ENCODE data around the gene SCFD2. TPM values are rescaled to one million over a fixed set of nuclear protein-coding genes. Genes with fewer than 3 reads are reported as not detected.

Gene SCFD2
- total and polyA plus RNA-seq, 9 donors = 5.1 to 42.1 (median 13.5) TPM

DNA sequence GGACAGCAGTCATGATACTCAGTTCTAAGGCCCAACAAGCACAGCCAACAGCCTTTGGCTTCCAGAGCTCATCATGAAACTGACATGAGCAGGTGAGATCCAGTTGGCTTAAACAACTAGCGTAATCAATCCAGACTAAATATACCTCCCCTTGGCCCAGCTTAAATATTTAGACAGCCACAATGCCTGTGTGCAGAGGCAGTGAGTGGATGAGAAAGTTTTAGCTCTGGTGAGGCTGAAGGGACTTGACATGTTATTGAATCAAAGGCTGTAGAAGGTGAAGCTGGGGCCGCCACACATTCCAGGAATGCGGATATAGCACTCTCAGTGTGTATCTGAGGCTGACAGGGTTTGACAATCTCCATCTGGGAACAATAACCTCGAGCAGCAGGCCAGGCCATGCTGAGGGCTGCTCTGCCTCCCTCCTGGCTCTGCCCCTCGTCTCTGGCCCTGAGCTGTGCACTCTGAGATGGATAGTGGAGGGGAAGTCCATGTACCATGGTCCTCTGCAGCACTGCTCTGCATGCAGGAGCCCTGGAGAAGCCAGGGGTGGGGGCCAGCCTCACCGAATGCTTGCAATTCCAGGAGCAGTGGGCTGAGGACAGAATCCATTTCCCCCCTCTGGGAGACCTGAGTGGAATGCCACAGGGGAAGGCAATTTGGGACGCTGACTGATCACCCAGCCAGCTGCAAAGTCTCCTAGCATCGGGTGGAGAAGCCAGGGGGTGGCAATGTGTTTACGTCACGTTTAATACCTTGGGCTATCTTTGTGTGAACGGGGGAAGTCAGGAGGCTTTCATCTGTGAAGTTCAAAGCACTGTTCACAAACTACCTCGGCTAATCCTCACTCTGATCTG, 541.0 kb downstream of the SCFD2 start:
- TF ChIP-seq, protein P1, sequence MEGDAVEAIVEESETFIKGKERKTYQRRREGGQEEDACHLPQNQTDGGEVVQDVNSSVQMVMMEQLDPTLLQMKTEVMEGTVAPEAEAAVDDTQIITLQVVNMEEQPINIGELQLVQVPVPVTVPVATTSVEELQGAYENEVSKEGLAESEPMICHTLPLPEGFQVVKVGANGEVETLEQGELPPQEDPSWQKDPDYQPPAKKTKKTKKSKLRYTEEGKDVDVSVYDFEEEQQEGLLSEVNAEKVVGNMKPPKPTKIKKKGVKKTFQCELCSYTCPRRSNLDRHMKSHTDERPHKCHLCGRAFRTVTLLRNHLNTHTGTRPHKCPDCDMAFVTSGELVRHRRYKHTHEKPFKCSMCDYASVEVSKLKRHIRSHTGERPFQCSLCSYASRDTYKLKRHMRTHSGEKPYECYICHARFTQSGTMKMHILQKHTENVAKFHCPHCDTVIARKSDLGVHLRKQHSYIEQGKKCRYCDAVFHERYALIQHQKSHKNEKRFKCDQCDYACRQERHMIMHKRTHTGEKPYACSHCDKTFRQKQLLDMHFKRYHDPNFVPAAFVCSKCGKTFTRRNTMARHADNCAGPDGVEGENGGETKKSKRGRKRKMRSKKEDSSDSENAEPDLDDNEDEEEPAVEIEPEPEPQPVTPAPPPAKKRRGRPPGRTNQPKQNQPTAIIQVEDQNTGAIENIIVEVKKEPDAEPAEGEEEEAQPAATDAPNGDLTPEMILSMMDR (IDR thresholded peaks at IDR 0.05) = no peak
- TF ChIP-seq POLR2A (IDR thresholded peaks at IDR 0.05) (no peak), EP300 (IDR thresholded peaks at IDR 0.05) (no peak)
- WGBS, 3 donors = 24 to 33% (median 26%) methylated on average over 11 to 12 of the region's 12 CpGs
- Histone ChIP-seq H3K4me1 (ENCODE audit: insufficient read depth) (peaks cover 19% of the 10 kb centered on the region), H3K9me3 (no peaks in the 10 kb centered on the region), H3K27me3 (no peaks in the 10 kb centered on the region), H3K4me3 (no peak overlapping the region), H3K36me3 (no peaks in the 10 kb centered on the region), H3K27ac (peak overlapping the region in 1 of 2 donors; percentile 34)
- intact Hi-C loops (cut with DNase I) = no loop called here
- DNase-seq = peak in 4 of 5 donors; percentile 39 to 64 (median 56)

DNA sequence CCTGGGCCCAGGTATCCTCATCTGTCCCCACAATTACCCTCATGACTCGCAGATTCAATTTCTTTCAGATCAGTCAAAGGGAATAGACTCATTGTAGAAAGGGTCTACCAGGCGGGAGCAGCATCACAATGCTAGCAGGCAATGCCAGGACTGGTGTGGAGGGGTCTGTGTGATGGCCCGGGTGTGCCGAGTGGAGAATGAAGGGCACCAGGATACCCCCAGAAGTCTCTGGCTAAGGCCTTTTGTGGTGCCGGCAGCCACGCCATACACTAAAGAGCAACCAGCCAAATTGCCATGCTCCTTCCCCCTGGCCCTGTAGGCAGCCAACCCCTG, 541.6 kb downstream of the SCFD2 start:
- Histone ChIP-seq H3K27me3 (no peaks in the 10 kb centered on the region), H3K9me3 (no peaks in the 10 kb centered on the region), H3K36me3 (no peaks in the 10 kb centered on the region), H3K27ac (no peak overlapping the region), H3K4me1 (ENCODE audit: insufficient read depth) (peaks cover 19% of the 10 kb centered on the region), H3K4me3 (no peak overlapping the region)
- no peak for DNase-seq
- intact Hi-C loops (cut with DNase I) = no loop called here
- TF ChIP-seq POLR2A (IDR thresholded peaks at IDR 0.05) = no peak
- no peak for TF ChIP-seq EP300 (IDR thresholded peaks at IDR 0.05)
- 94 to 97% (median 96%) methylated on average over 6 of the region's 6 CpGs for WGBS, 3 donors

DNA sequence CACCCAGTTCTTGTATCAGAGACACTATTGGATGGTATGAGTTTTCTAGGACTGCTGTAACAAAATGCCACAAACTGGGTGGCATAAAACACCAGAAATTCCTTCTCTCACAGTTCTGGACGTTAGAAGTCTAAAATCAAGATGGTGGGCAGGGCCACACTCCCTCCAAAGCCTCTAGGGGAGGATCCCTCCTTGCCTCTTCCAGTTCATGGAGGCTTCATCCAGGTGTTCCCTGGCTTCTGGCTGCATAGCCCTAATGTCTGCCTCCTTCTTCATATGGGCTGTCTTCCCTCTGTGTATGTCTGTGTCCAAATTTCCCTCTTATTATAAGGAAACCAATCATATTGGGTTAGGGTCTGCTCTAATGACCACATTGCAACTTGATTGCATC, 542.2 kb downstream of the SCFD2 start:
- intact Hi-C loops (cut with DNase I) = no loop called here
- H3K9me3 ChIP-seq = no peaks in the 10 kb centered on the region
- DNase-seq = no peak
- no peaks in the 10 kb centered on the region for H3K36me3 ChIP-seq
- peaks cover 19% of the 10 kb centered on the region for H3K4me1 ChIP-seq (ENCODE audit: insufficient read depth)
- H3K27ac ChIP-seq = no peak overlapping the region
- H3K27me3 ChIP-seq = no peaks in the 10 kb centered on the region
- TF ChIP-seq EP300 (IDR thresholded peaks at IDR 0.05) (no peak), POLR2A (IDR thresholded peaks at IDR 0.05) (no peak)
- TF ChIP-seq, protein P1 (IDR thresholded peaks at IDR 0.05) = no peak
- no peak overlapping the region for H3K4me3 ChIP-seq
- WGBS, 3 donors = 83 to 86% (median 85%) methylated on average over 1 of the region's 1 CpG

Small RNAs within 50 kb of the gene (small RNA-seq; reads per million reads assigned to genes)
- not detected for gene RNU6-310P

Other genes starting within 250 kb of the SCFD2 start
- 10 to 100 TPM; 50.7 to 67.9 (median 66.1) TPM for gene FIP1L1, start 11.6 kb upstream of the SCFD2 start, total RNA-seq
- 10 to 100 TPM; 50.1 to 64.4 TPM for gene FIP1L1, start 11.6 kb upstream of the SCFD2 start, polyA plus RNA-seq
- gene LNX1, start 225.4 kb upstream of the SCFD2 start, total RNA-seq = 1 to 10 TPM in 4 of 7 donors, under 1 TPM in 3; 0.35 to 4.4 (median 1.5) TPM
- 1 to 10 TPM; 1.0 to 2.2 TPM for gene LNX1, start 225.4 kb upstream of the SCFD2 start, polyA plus RNA-seq

Measured in ovary (tissue), 9 donors.